Neural cell (in vitro differentiated cells): ENCODE data around the gene GUCY2C. TPM values are rescaled to one million over a fixed set of nuclear protein-coding genes. Genes with fewer than 3 reads are reported as not detected.

ENCODE experiments used
- H2AFZ ChIP-seq: fragments of 200-600, 300-800 bp; sonication (generic), shearing (Covaris generic); 2 replicates; pipeline ENCODE4 v1.6.0; 2014; ENCODE audit warnings: low read depth, mild to moderate bottlenecking, antibody characterized with exemption, low read length, moderate library complexity
- H3F3A ChIP-seq: fragments of 200-600 bp; shearing (Covaris generic); 2 replicates; pipeline ENCODE4 v1.6.1; 2016; ENCODE audit warnings: mild to moderate bottlenecking, moderate library complexity, mixed read lengths, antibody characterized with exemption, low read length; ENCODE audit not compliant: insufficient read depth, poor library complexity, severe bottlenecking
- H3K27ac ChIP-seq: fragments of 200-600, 300-800 bp; sonication (generic), shearing (Covaris generic); 2 replicates; pipeline ENCODE4 v1.5.1; 2014; ENCODE audit warnings: mild to moderate bottlenecking, low read length, moderate library complexity
- H3K27me3 ChIP-seq: fragments of 300-800, 200-600 bp; sonication (generic), shearing (Covaris generic); 2 replicates; pipeline ENCODE4 v1.6.0; 2014; ENCODE audit warnings: mild to moderate bottlenecking, low read depth, low read length, moderate library complexity; ENCODE audit not compliant: insufficient read depth
- H3K36me3 ChIP-seq: fragments of 300-800, 200-600 bp; sonication (generic), shearing (Covaris generic); 2 replicates; pipeline ENCODE4 v1.5.1; 2014; ENCODE audit warnings: mild to moderate bottlenecking, antibody characterized with exemption, low read length, moderate library complexity; ENCODE audit not compliant: insufficient read depth
- H3K4me2 ChIP-seq: fragments of 300-800, 200-600 bp; sonication (generic), shearing (Covaris generic); 2 replicates; pipeline ENCODE4 v1.6.0; 2014; ENCODE audit warnings: mild to moderate bottlenecking, low read length
- H3K4me3 ChIP-seq: fragments of 300-800, 200-600 bp; sonication (generic), shearing (Covaris generic); 2 replicates; pipeline ENCODE4 v1.5.1; 2014; ENCODE audit warnings: mild to moderate bottlenecking, low read length, moderate library complexity
- H3K79me2 ChIP-seq: fragments of 200-600 bp; shearing (Covaris generic); replicated peaks from 2 replicates; pipeline ENCODE4 v1.6.0; 2014; ENCODE audit warnings: mild to moderate bottlenecking, low read length, moderate library complexity; ENCODE audit not compliant: insufficient read depth
- H3K9ac ChIP-seq: fragments of 300-800, 200-600 bp; sonication (generic), shearing (Covaris generic); 2 replicates; pipeline ENCODE4 v1.6.1; 2016; ENCODE audit warnings: mild to moderate bottlenecking, low read length, mixed read lengths
- H3K9me2 ChIP-seq: fragments of 200-600 bp; shearing (Covaris generic); 2 replicates; pipeline ENCODE4 v1.6.1; 2016; ENCODE audit warnings: mild to moderate bottlenecking, low read length, mixed read lengths; ENCODE audit not compliant: insufficient read depth
- H3K9me3 ChIP-seq: fragments of 200-600, 300-800 bp; sonication (generic), shearing (Covaris generic); 2 replicates; pipeline ENCODE4 v1.6.1; 2016; ENCODE audit warnings: mild to moderate bottlenecking, mixed run types, low read length, moderate library complexity, mixed read lengths
- H4K20me1 ChIP-seq: fragments of 200-600 bp; shearing (Covaris generic); 2 replicates; pipeline ENCODE4 v1.6.1; 2016; ENCODE audit warnings: mild to moderate bottlenecking, mixed run types; ENCODE audit not compliant: insufficient read depth
- CTCF ChIP-seq: fragments of 450-650 bp; IDR thresholded peaks from 2 replicates; pipeline ENCODE4 v1.5.1; 2014; ENCODE audit warnings: antibody characterized with exemption, mild to moderate bottlenecking, moderate library complexity; ENCODE audit not compliant: poor library complexity, severe bottlenecking
- EP300 ChIP-seq: fragments of 450-650 bp; conservative IDR thresholded peaks from 2 replicates; pipeline ENCODE4 v1.6.1; 2014; ENCODE audit warnings: antibody characterized with exemption, mild to moderate bottlenecking, moderate library complexity; ENCODE audit not compliant: poor library complexity, severe bottlenecking
- EZH2 ChIP-seq: fragments of 200-600, 300-800 bp; shearing (Covaris generic), sonication (generic); IDR thresholded peaks from 2 replicates; pipeline ENCODE4 v1.6.1; 2014; ENCODE audit warnings: antibody characterized with exemption, low read length, borderline replicate concordance, mild to moderate bottlenecking; ENCODE audit not compliant: insufficient read depth, poor library complexity, severe bottlenecking
- MXI1 ChIP-seq: fragments of 450-650 bp; conservative IDR thresholded peaks from 2 replicates; pipeline ENCODE4 v1.6.1; 2014; ENCODE audit warnings: antibody characterized with exemption, mild to moderate bottlenecking; ENCODE audit not compliant: poor library complexity, severe bottlenecking
- POLR2AphosphoS5 ChIP-seq: IDR thresholded peaks from 2 replicates; pipeline ENCODE4 v1.6.1; 2012
- RAD21 ChIP-seq: fragments of 450-650 bp; conservative IDR thresholded peaks from 2 replicates; pipeline ENCODE4 v1.6.1; 2014; ENCODE audit warnings: antibody characterized with exemption, mild to moderate bottlenecking, moderate library complexity
- REST ChIP-seq: IDR thresholded peaks from 2 replicates; pipeline ENCODE4 v1.6.1; 2012; ENCODE audit warnings: borderline replicate concordance
- SMC3 ChIP-seq: fragments of 450-650 bp; conservative IDR thresholded peaks from 2 replicates; pipeline ENCODE4 v1.6.1; 2014; ENCODE audit warnings: antibody characterized with exemption, mild to moderate bottlenecking, moderate library complexity; ENCODE audit not compliant: poor library complexity
- TAF1 ChIP-seq: IDR thresholded peaks from 2 replicates; pipeline ENCODE4 v1.6.1; 2012; ENCODE audit warnings: low read depth
- polyA plus RNA-seq: library from polyadenylated mRNA; depleted of rRNA; stranded (reverse); fragments of >200 nt; gene quantifications from 2 replicates; pipeline ENCODE4 v1.2.3, GENCODE V29; 2014

GUCY2C gene
- polyA plus RNA-seq, 1 donor from 2014 or later, result not detected

DNA sequence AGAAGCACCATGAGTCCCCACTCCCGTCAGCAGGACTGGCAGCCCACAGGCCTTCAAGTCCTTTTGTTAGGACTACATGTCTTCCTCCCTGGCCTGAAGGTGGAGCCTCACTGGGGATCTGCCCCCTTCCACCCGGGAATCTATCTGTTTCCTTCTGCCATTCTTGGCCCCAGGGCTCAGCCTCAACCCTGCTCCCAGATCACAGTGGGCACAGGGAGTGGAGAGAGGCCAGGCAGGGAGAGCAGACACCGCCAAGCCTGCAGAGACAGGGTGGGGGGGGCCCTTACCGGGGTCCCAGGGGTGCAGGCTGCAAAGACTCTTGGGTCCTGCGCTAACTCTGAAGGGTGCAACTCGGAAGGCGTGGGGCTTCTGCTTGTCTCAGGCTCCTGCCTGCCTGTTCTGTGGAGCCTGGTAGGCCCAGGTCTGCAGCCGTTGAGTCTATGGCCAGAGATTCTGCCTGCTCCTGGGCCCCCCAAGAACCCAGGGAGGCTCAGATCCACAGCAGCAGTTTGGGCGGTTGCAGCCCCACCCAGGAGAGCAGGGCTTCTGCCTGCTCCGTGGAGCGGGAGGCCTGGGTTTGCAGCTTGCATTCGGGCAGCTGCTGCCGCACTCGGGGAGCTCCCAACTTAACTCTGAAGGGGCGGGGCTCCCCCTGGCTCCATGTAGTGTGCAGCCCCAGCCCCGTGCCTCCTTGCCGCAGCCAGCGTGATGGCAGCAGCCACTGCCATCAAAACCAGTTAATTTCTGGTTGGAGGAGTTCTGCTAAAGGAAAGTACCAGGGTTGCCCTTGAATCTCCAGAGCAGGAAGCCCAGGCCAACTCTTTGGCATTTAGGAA, 107.0 kb downstream of the GUCY2C start:
- H3K79me2 ChIP-seq, result no peaks in the 10 kb centered on the region
- H2AFZ ChIP-seq, result no peak overlapping the region
- no peaks in the 10 kb centered on the region for H3K36me3 ChIP-seq
- TF ChIP-seq REST, result no peak
- no peak for TF ChIP-seq TAF1
- no peak for TF ChIP-seq CTCF
- no peak for TF ChIP-seq POLR2AphosphoS5
- no peak for TF ChIP-seq EZH2
- no peak for TF ChIP-seq MXI1
- no peak for TF ChIP-seq EP300
- TF ChIP-seq RAD21, result no peak
- no peak for TF ChIP-seq SMC3
- H3K4me3 ChIP-seq, result no peak overlapping the region
- no peaks in the 10 kb centered on the region for H3F3A ChIP-seq
- no peaks in the 10 kb centered on the region for H4K20me1 ChIP-seq
- no peak overlapping the region for H3K4me2 ChIP-seq
- no peak overlapping the region for H3K27ac ChIP-seq
- no peaks in the 10 kb centered on the region for H3K9me3 ChIP-seq
- H3K9ac ChIP-seq, result no peak overlapping the region
- no peaks in the 10 kb centered on the region for H3K27me3 ChIP-seq
- H3K9me2 ChIP-seq, result no peaks in the 10 kb centered on the region

DNA sequence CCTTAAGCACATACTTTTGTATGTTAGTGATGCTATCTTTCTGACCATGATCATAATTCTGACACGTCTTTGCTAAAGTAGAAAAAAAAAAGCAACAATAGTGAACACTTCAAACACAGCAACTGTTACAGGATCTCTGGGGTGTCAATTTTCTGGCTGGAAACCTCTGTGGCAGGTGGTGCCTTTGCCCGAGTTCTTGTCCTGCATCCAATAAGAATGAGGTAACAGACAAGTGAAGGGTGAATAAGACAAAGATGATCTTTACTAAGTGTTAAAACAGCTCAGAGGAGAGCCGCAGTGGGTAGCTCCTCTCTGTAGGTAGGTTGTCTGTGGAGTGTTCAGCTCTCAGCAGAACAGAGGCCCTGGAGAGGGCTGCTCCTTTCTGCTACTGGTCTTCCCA, 107.8 kb downstream of the GUCY2C start:
- H4K20me1 ChIP-seq, result no peaks in the 10 kb centered on the region
- H3K36me3 ChIP-seq, result no peaks in the 10 kb centered on the region
- H3F3A ChIP-seq, result no peaks in the 10 kb centered on the region
- H3K9me2 ChIP-seq, result no peaks in the 10 kb centered on the region
- H3K27me3 ChIP-seq, result no peaks in the 10 kb centered on the region
- no peak overlapping the region for H3K4me3 ChIP-seq
- H3K9me3 ChIP-seq, result no peaks in the 10 kb centered on the region
- TF ChIP-seq EP300, result no peak
- no peak for TF ChIP-seq CTCF
- TF ChIP-seq POLR2AphosphoS5, result no peak
- TF ChIP-seq EZH2, result no peak
- no peak for TF ChIP-seq SMC3
- no peak for TF ChIP-seq MXI1
- TF ChIP-seq REST, result no peak
- TF ChIP-seq TAF1, result no peak
- TF ChIP-seq RAD21, result no peak
- H3K9ac ChIP-seq, result no peak overlapping the region
- H2AFZ ChIP-seq, result no peak overlapping the region
- no peak overlapping the region for H3K27ac ChIP-seq
- H3K79me2 ChIP-seq, result no peaks in the 10 kb centered on the region
- no peak overlapping the region for H3K4me2 ChIP-seq
